HepG2 (cell line): ENCODE data around the gene MTREX. TPM values are rescaled to one million over a fixed set of nuclear protein-coding genes. Genes with fewer than 3 reads are reported as not detected.

Experiments used
- ATAC-seq: fragments of 200-7000 bp; cut with Tn5 transposase; 3 replicates; pipeline ENCODE4 v1.9.1; 2020; ENCODE audit warnings: mild to moderate bottlenecking, moderate library complexity
- BruUV-seq: library from RNA; stranded (reverse); fragments of 400-500 nt; replicated peaks from 2 replicates; lab custom pipeline; 2021; lab: Mats Ljungman, UMichigan
- CTCF ChIA-PET: fragments of 300-600 bp; formaldehyde crosslinking; extraction: SDS; loops from one replicate; lab custom pipeline; 2021; ENCODE audit warnings: low total read pairs, inconsistent platforms, low intra/inter-chr PET ratio; lab: Yijun Ruan, JAX
- POLR2A ChIA-PET: fragments of 350-600 bp; sonication (Branson Sonifier 250); formaldehyde crosslinking; loops from one replicate; lab custom pipeline; 2020; ENCODE audit warnings: antibody characterized with exemption, inconsistent platforms; lab: Yijun Ruan, JAX
- DNase-seq: peaks from one replicate; pipeline ENCODE4 v3.0.0-alpha.2; 2015; ENCODE audit warnings: low spot score
- FAIRE-seq: peaks from 3 replicates; lab custom pipeline; 2011; peaks lifted over from hg19 to GRCh38; lab: Jason Lieb, UNC
- H2AFZ ChIP-seq: one replicate; pipeline ENCODE4 v1.6.1; 2011; ENCODE audit warnings: low read length, inconsistent platforms
- H3K27ac ChIP-seq: fragments of 300-600 bp; 3 replicates; pipeline ENCODE4 v1.8.0; 2011; ENCODE audit warnings: mixed run types, mild to moderate bottlenecking, mixed read lengths, low read length, inconsistent platforms; ENCODE audit not compliant: insufficient read depth; ENCODE audit errors: extremely low read length
- H3K27me3 ChIP-seq, 2 experiments: fragments of 200-600 bp in 1 of 2; 2 replicates in 1 of 2; 3 replicates in 1 of 2; pipeline versions ENCODE4 v1.6.0 to v1.8.0; 2011; ENCODE audit warnings: low read length in 2 of 2, mild to moderate bottlenecking in 2 of 2, moderate library complexity in 2 of 2, inconsistent platforms in 1 of 2; ENCODE audit not compliant: insufficient read depth in 2 of 2, control insufficient read depth in 1 of 2
- H3K36me3 ChIP-seq, 2 experiments: fragments of 200-600 bp in 1 of 2; replicated peaks in 1 of 2; 2 replicates in 1 of 2; 3 replicates in 1 of 2; pipeline versions ENCODE4 v1.5.1 to v1.8.0; 2011; ENCODE audit warnings: low read length in 2 of 2, inconsistent platforms in 1 of 2; ENCODE audit not compliant: insufficient read depth in 2 of 2, control insufficient read depth in 1 of 2
- H3K4me1 ChIP-seq: 2 replicates; pipeline ENCODE4 v1.5.1; 2012; ENCODE audit warnings: low read length, inconsistent platforms; ENCODE audit not compliant: insufficient read depth
- H3K4me2 ChIP-seq: 2 replicates; pipeline ENCODE4 v1.6.0; 2011; ENCODE audit warnings: low read depth, low read length, inconsistent platforms
- H3K4me3 ChIP-seq, 3 experiments: fragments of 200-600 bp in 1 of 3; sonication (generic), shearing (Covaris generic) in 1 of 3; replicated peaks in 1 of 3; 2 replicates each; pipeline ENCODE4 v1.5.1; 2011 to 2016; ENCODE audit warnings: low read length in 3 of 3, inconsistent platforms in 2 of 3, low read depth in 2 of 3, mild to moderate bottlenecking in 2 of 3, control low read depth in 1 of 3, mixed read lengths in 1 of 3; ENCODE audit not compliant: insufficient read depth in 1 of 3
- H3K79me2 ChIP-seq: one replicate; pipeline ENCODE4 v1.6.1; 2011; ENCODE audit warnings: low read length, inconsistent platforms; ENCODE audit not compliant: insufficient read depth
- H3K9ac ChIP-seq: 2 replicates; pipeline ENCODE4 v1.6.0; 2011; ENCODE audit warnings: mild to moderate bottlenecking, low read depth, low read length, inconsistent platforms; ENCODE audit not compliant: insufficient read depth
- H3K9me3 ChIP-seq: 2 replicates; pipeline ENCODE4 v1.5.1; 2012; ENCODE audit warnings: mild to moderate bottlenecking, low read length
- H4K20me1 ChIP-seq: 2 replicates; pipeline ENCODE4 v1.6.0; 2011; ENCODE audit warnings: inconsistent platforms, mild to moderate bottlenecking, low read length, moderate library complexity; ENCODE audit not compliant: insufficient read depth
- BRCA1 ChIP-seq: sonication (generic); formaldehyde crosslinking; IDR thresholded peaks from 2 replicates; pipeline ENCODE4 v1.4.0; 2020; ENCODE audit warnings: missing genetic modification reagents
- RARA ChIP-seq: IDR thresholded peaks from 2 replicates; pipeline ENCODE4 v1.6.1; 2016; ENCODE audit warnings: missing genetic modification reagents, missing compliant biosample characterization
- THAP11 ChIP-seq: IDR thresholded peaks from 2 replicates; pipeline ENCODE4 v1.6.1; 2016; ENCODE audit warnings: missing biosample characterization, missing genetic modification reagents
- ZSCAN12 ChIP-seq: sonication (generic); formaldehyde crosslinking; IDR thresholded peaks from 2 replicates; pipeline ENCODE4 v1.9.0; 2021; ENCODE audit warnings: mild to moderate bottlenecking, missing genetic modification reagents
- WGBS: methylation state at CpG from one replicate; pipeline ENCODE4 v1.1.6; 2017; ENCODE audit warnings: low lambda C conversion rate; 5-methylcytosine and 5-hydroxymethylcytosine counted together
- in situ Hi-C: cut with HindIII; loops from 2 replicates; pipeline ENCODE4 v1.10.0; 2017; ENCODE audit warnings: low pct_unique_long_range_greater_than_20kb; ENCODE audit not compliant: extremely low pct_ligation_motif_present
- intact Hi-C: fragments of 100-400 bp; cut with micrococcal nuclease; formaldehyde crosslinking; loops from one replicate; pipeline ENCODE4 v1.10.0; 2022; ENCODE audit not compliant: unreplicated experiment
- polyA plus RNA-seq, 8 experiments: library from polyadenylated mRNA; depleted of rRNA in 3 of 8; stranded (reverse) in 7 of 8; unstranded in 1 of 8; fragments of >200 nt; fragmentation: Illumina TruSeq in 4 of 8; extraction: Trizol in 4 of 8; gene quantifications; 2 replicates each; pipeline versions ENCODE4 v1.2.1 to v1.2.3, GENCODE V29; 2011 to 2016; ENCODE audit warnings: low read depth in 4 of 8, missing spikeins in 1 of 8, mixed read lengths in 1 of 8; ENCODE audit not compliant: insufficient read depth in 1 of 8
- total RNA-seq, 5 experiments: library from RNA; depleted of rRNA; stranded (reverse); fragments of >200 nt; fragmentation: Illumina TruSeq; extraction: Trizol; gene quantifications; 2 replicates each; pipeline ENCODE4 v1.2.3, GENCODE V29; 2016; ENCODE audit warnings: low read depth in 1 of 5
- TF ChIP-seq, protein P1 (sequence below): sonication (generic); formaldehyde crosslinking; IDR thresholded peaks from 2 replicates; pipeline ENCODE4 v1.4.0; 2020; ENCODE audit warnings: missing genetic modification reagents
- TF ChIP-seq, protein P2 (sequence below): sonication (generic); formaldehyde crosslinking; IDR thresholded peaks from 2 replicates; pipeline ENCODE4 v1.8.1; 2023; ENCODE audit warnings: missing genetic modification reagents, inconsistent platforms, borderline replicate concordance

Gene MTREX
- total and polyA plus RNA-seq, 2 of the 13 experiments (the other 11 are each of a cell fraction or from before 2014, with no cell fraction given): 16.4 to 91.5 TPM

DNA sequence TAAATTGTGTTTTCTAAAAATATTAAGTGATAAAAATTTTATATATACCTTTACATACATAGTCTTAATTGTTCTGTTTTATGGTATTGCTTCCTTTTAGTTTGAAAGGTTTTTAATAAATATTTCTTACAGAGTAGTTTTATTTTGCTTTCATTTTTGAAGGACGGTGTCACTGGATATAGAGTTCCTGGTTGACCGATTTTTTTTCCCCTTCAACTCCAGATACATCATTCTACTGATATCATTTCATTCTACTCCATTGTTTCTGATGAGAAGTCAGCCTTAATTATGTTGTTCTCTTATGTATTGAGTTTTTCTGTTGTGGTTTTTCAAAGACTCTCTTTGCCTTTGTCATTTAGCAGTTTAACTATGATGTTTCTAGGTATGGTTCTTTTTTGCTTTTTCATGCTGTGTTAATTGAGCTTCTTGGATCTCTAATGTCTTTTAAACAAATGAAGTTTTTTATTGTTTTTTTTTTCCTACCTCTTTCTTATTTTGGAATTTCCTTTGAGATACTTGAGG is 30.4 kb downstream of the MTREX start:
- intact Hi-C loops (no loop called here), in situ Hi-C loops (no loop called here)
- WGBS: 95% methylated on average over 2 of the region's 2 CpGs
- peaks cover 1 to 53% of the 10 kb centered on the region in 2 experiments for H3K36me3 ChIP-seq
- H4K20me1 ChIP-seq: 0 out of 2 replicates have a peak, but pooled peaks cover 2% of the 10 kb centered on the region
- no peak overlapping the region for H2AFZ ChIP-seq
- H3K4me1 ChIP-seq: no peaks in the 10 kb centered on the region
- H3K4me2 ChIP-seq: no peak overlapping the region
- H3K9me3 ChIP-seq: no peaks in the 10 kb centered on the region
- no peak for ATAC-seq
- no peak overlapping the region for H3K27ac ChIP-seq
- H3K79me2 ChIP-seq: peaks cover 35% of the 10 kb centered on the region
- DNase-seq: no peak
- no peak overlapping the region for H3K4me3 ChIP-seq
- BruUV-seq: no TSS peak
- ChIA-PET POLR2A (no interaction called here), CTCF (no interaction called here)
- no peaks in the 10 kb centered on the region for H3K27me3 ChIP-seq
- no peak overlapping the region for H3K9ac ChIP-seq
- FAIRE-seq: no peak
- TF ChIP-seq ZSCAN12 (no peak), BRCA1 (CRISPR knock-in tag) (no peak), RARA (no peak), THAP11 (CRISPR knock-in tag) (no peak)
- TF ChIP-seq, protein P1, sequence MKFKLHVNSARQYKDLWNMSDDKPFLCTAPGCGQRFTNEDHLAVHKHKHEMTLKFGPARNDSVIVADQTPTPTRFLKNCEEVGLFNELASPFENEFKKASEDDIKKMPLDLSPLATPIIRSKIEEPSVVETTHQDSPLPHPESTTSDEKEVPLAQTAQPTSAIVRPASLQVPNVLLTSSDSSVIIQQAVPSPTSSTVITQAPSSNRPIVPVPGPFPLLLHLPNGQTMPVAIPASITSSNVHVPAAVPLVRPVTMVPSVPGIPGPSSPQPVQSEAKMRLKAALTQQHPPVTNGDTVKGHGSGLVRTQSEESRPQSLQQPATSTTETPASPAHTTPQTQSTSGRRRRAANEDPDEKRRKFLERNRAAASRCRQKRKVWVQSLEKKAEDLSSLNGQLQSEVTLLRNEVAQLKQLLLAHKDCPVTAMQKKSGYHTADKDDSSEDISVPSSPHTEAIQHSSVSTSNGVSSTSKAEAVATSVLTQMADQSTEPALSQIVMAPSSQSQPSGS: no peak
- TF ChIP-seq, protein P2, sequence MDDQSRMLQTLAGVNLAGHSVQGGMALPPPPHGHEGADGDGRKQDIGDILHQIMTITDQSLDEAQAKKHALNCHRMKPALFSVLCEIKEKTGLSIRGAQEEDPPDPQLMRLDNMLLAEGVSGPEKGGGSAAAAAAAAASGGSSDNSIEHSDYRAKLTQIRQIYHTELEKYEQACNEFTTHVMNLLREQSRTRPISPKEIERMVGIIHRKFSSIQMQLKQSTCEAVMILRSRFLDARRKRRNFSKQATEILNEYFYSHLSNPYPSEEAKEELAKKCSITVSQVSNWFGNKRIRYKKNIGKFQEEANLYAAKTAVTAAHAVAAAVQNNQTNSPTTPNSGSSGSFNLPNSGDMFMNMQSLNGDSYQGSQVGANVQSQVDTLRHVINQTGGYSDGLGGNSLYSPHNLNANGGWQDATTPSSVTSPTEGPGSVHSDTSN (CRISPR knock-in tag): no peak
